K562 (cell line): ENCODE data around the gene MEF2D. TPM values are rescaled to one million over a fixed set of nuclear protein-coding genes. Genes with fewer than 3 reads are reported as not detected.

ENCODE experiments used
- ATAC-seq: fragments of 200-7000 bp; cut with Tn5 transposase; 3 replicates; pipeline ENCODE4 v1.9.1; 2020; ENCODE audit warnings: moderate library complexity
- BruUV-seq: library from RNA; stranded (reverse); fragments of 400-500 nt; replicated peaks from 2 replicates; lab custom pipeline; 2021; lab: Mats Ljungman, UMichigan
- CTCF ChIA-PET: fragments of 300-600 bp; formaldehyde crosslinking; extraction: SDS; loops from one replicate; lab custom pipeline; 2021; ENCODE audit warnings: low intra/inter-chr PET ratio; lab: Yijun Ruan, JAX
- POLR2A ChIA-PET: fragments of 300-600, 350-650 bp; sonication (Branson Sonifier 250); formaldehyde crosslinking; extraction: SDS; loops from one replicate; lab custom pipeline; 2021; ENCODE audit warnings: antibody characterized with exemption, inconsistent platforms; lab: Yijun Ruan, JAX
- DNase-seq, 4 experiments: peaks; one replicate each; pipeline versions ENCODE4 v3.0.0 to v3.0.0-alpha.2; 2011 to 2018; ENCODE audit warnings: low spot score in 3 of 4, mixed read lengths in 3 of 4; ENCODE audit errors: extremely low read depth in 1 of 4
- FAIRE-seq: peaks from 2 replicates; lab custom pipeline; 2011; peaks lifted over from hg19 to GRCh38; lab: Jason Lieb, UNC
- H2AFZ ChIP-seq: 2 replicates; pipeline ENCODE4 v1.6.0; 2011; ENCODE audit warnings: low read depth, low read length, control low read depth, inconsistent platforms
- H3K27ac ChIP-seq: fragments of 200-600 bp; 3 replicates; pipeline ENCODE4 v1.8.0; 2011; ENCODE audit warnings: low read depth, mild to moderate bottlenecking, control low read depth, inconsistent platforms, low read length, moderate library complexity, mixed read lengths; ENCODE audit errors: extremely low read depth
- H3K27me3 ChIP-seq, 2 experiments: fragments of 300-600 bp in 1 of 2; 2 replicates in 1 of 2; 3 replicates in 1 of 2; pipeline versions ENCODE4 v1.6.0 to v1.8.0; 2011; ENCODE audit warnings: inconsistent platforms in 2 of 2, low read length in 2 of 2, mild to moderate bottlenecking in 1 of 2, mixed read lengths in 1 of 2, moderate library complexity in 1 of 2; ENCODE audit not compliant: control insufficient read depth in 2 of 2, insufficient read depth in 2 of 2
- H3K36me3 ChIP-seq: fragments of 300-600 bp; 3 replicates; pipeline ENCODE4 v1.8.0; 2011; ENCODE audit warnings: mild to moderate bottlenecking, low read length, inconsistent platforms; ENCODE audit not compliant: control insufficient read depth, insufficient read depth
- H3K4me1 ChIP-seq, 2 experiments: fragments of 200-600 bp in 1 of 2; replicated peaks in 1 of 2; 2 replicates in 1 of 2; 3 replicates in 1 of 2; pipeline versions ENCODE4 v1.5.1 to v1.8.0; 2011; ENCODE audit warnings: inconsistent platforms in 2 of 2, low read length in 2 of 2, mild to moderate bottlenecking in 1 of 2, mixed read lengths in 1 of 2, moderate library complexity in 1 of 2; ENCODE audit not compliant: control insufficient read depth in 2 of 2, insufficient read depth in 2 of 2
- H3K4me2 ChIP-seq: 2 replicates; pipeline ENCODE4 v1.6.1; 2011; ENCODE audit warnings: low read length, control low read depth, inconsistent platforms, mixed read lengths; ENCODE audit not compliant: insufficient read depth
- H3K4me3 ChIP-seq: fragments of 200-600 bp; sonication (generic), shearing (Covaris generic); 2 replicates; pipeline ENCODE4 v1.5.1; 2016; ENCODE audit warnings: control low read depth, inconsistent platforms
- H3K79me2 ChIP-seq: fragments of 200-600 bp; 3 replicates; pipeline ENCODE4 v1.8.0; 2011; ENCODE audit warnings: low read length, inconsistent platforms; ENCODE audit not compliant: control insufficient read depth, insufficient read depth
- H3K9ac ChIP-seq, 2 experiments: 2 replicates each; pipeline versions ENCODE4 v1.6.0 to v1.6.1; 2011; ENCODE audit warnings: low read depth in 2 of 2, low read length in 2 of 2, control low read depth in 1 of 2, inconsistent platforms in 1 of 2, mild to moderate bottlenecking in 1 of 2, mixed read lengths in 1 of 2; ENCODE audit not compliant: insufficient read depth in 1 of 2
- H3K9me1 ChIP-seq: one replicate; pipeline ENCODE4 v1.6.0; 2011; ENCODE audit warnings: inconsistent platforms, mild to moderate bottlenecking, low read length, moderate library complexity; ENCODE audit not compliant: control insufficient read depth, insufficient read depth
- H3K9me3 ChIP-seq: replicated peaks from 2 replicates; pipeline ENCODE4 v1.5.1; 2011; ENCODE audit warnings: low read depth, low read length, inconsistent platforms; ENCODE audit not compliant: control insufficient read depth, insufficient read depth
- H4K20me1 ChIP-seq: replicated peaks from 2 replicates; pipeline ENCODE4 v1.6.1; 2011; ENCODE audit warnings: low read length, inconsistent platforms, mixed read lengths; ENCODE audit not compliant: control insufficient read depth, insufficient read depth
- CBX8 ChIP-seq: fragments of 200-600 bp; sonication (generic); IDR thresholded peaks from 2 replicates; pipeline ENCODE4 v1.6.1; 2012; ENCODE audit warnings: borderline replicate concordance, mixed run types, low read depth, mild to moderate bottlenecking, moderate library complexity, mixed read lengths, low read length, control low read depth, inconsistent platforms; ENCODE audit not compliant: poor library complexity, severe bottlenecking; ENCODE audit errors: extremely low read depth
- CHD2 ChIP-seq: IDR thresholded peaks from 2 replicates; pipeline ENCODE4 v1.6.1; 2011; ENCODE audit warnings: low read depth, low read length
- EGR1 ChIP-seq: fragments of 450-650 bp; conservative IDR thresholded peaks from 2 replicates; pipeline ENCODE4 v1.6.1; 2017; ENCODE audit warnings: mild to moderate bottlenecking
- ETS2 ChIP-seq: IDR thresholded peaks from 2 replicates; pipeline ENCODE4 v1.6.1; 2016; ENCODE audit warnings: borderline replicate concordance, missing genetic modification characterization, mild to moderate bottlenecking, moderate library complexity, missing compliant biosample characterization; ENCODE audit not compliant: poor library complexity, severe bottlenecking
- FOXA1 ChIP-seq: fragments of 450-650 bp; IDR thresholded peaks from 2 replicates; pipeline ENCODE4 v1.6.1; 2016; ENCODE audit warnings: mild to moderate bottlenecking, borderline replicate concordance
- IRF2 ChIP-seq: sonication (generic); formaldehyde crosslinking; IDR thresholded peaks from 2 replicates; pipeline ENCODE4 v1.8.1; 2022; ENCODE audit warnings: mild to moderate bottlenecking, missing genetic modification reagents
- MCM3 ChIP-seq: fragments of 450-650 bp; IDR thresholded peaks from 2 replicates; pipeline ENCODE4 v1.6.1; 2016
- NCOR1 ChIP-seq: fragments of 450-650 bp; IDR thresholded peaks from 2 replicates; pipeline ENCODE4 v1.6.1; 2016; ENCODE audit warnings: mild to moderate bottlenecking, moderate library complexity
- NFIX ChIP-seq: fragments of 250-450 bp; sonication (Bioruptor Pico); IDR thresholded peaks from 2 replicates; pipeline ENCODE4 v1.4.0; 2020; ENCODE audit warnings: low read depth, mild to moderate bottlenecking, moderate library complexity
- PTTG1 ChIP-seq: fragments of 450-650 bp; IDR thresholded peaks from 2 replicates; pipeline ENCODE4 v1.6.1; 2016; ENCODE audit warnings: low read depth, mild to moderate bottlenecking, missing genetic modification characterization, missing compliant biosample characterization
- TBP ChIP-seq: optimal IDR thresholded peaks from 2 replicates; pipeline ENCODE3; 2011; ENCODE audit warnings: low read depth, low read length, improper control_type of control experiment
- ZBTB7A ChIP-seq: IDR thresholded peaks from 2 replicates; pipeline ENCODE4 v1.6.1; 2011; ENCODE audit warnings: low read depth, mild to moderate bottlenecking, low read length, moderate library complexity, borderline replicate concordance; ENCODE audit not compliant: control insufficient read depth
- ZFX ChIP-seq: sonication (generic); formaldehyde crosslinking; IDR thresholded peaks from 2 replicates; pipeline ENCODE4 v1.8.0; 2022; ENCODE audit warnings: mild to moderate bottlenecking, missing genetic modification reagents, moderate library complexity
- ZNF76 ChIP-seq: fragments of 250-450 bp; sonication (Bioruptor Pico); IDR thresholded peaks from 2 replicates; pipeline ENCODE4 v1.4.0; 2020; ENCODE audit warnings: mild to moderate bottlenecking, moderate library complexity, borderline replicate concordance
- WGBS: fragments of 100-300 bp; shearing (Covaris generic); methylation state at CpG from one replicate; pipeline ENCODE4 v1.1.6; 2016; ENCODE audit warnings: low coverage, mixed read lengths; ENCODE audit not compliant: insufficient coverage; ENCODE audit errors: missing lambda C conversion rate; 5-methylcytosine and 5-hydroxymethylcytosine counted together
- in situ Hi-C: fragments of 300-500 bp; cut with MboI; formaldehyde crosslinking; loops from 4 replicates; pipeline ENCODE4 v1.15.0; 2018; ENCODE audit warnings: inconsistent platforms, mixed read lengths
- intact Hi-C: fragments of 100-400 bp; cut with micrococcal nuclease; formaldehyde crosslinking; loops from 2 replicates; pipeline ENCODE4 v1.14.2; 2022
- polyA plus RNA-seq, 8 experiments: library from polyadenylated mRNA; depleted of rRNA in 4 of 8; stranded (reverse) in 5 of 8; unstranded in 3 of 8; fragments of >200 nt; fragmentation: Nextera tagmentation in 2 of 8; fragmentation: Illumina TruSeq in 1 of 8; extraction: Ambion mirVana in 2 of 8; extraction: Trizol in 1 of 8; gene quantifications; 2 replicates each; pipeline versions ENCODE4 v1.2.1 to v1.2.3, GENCODE V29; 2011 to 2014; ENCODE audit warnings: inconsistent platforms in 1 of 8, missing spikeins in 1 of 8
- total RNA-seq, 7 experiments: library from RNA; depleted of rRNA in 6 of 7; stranded (reverse); fragments of >200 nt in 6 of 7; fragmentation: Illumina TruSeq in 2 of 7; extraction: Trizol in 2 of 7; gene quantifications; 2 replicates each; pipeline versions ENCODE4 v1.2.1 to v1.2.3, GENCODE V29; 2011 to 2021; ENCODE audit warnings: low replicate concordance in 1 of 7
- TF ChIP-seq, protein P1 (sequence below): IDR thresholded peaks from 2 replicates; pipeline ENCODE4 v1.6.1; 2011; ENCODE audit warnings: borderline replicate concordance, low read depth, mild to moderate bottlenecking, moderate library complexity, low read length; ENCODE audit not compliant: insufficient read depth, poor library complexity, severe bottlenecking

Gene MEF2D
- total and polyA plus RNA-seq, 9 of the 15 experiments (the other 6 are each of a cell fraction or from before 2014, with no cell fraction given): 0.10 to 19.5 (median 2.6) TPM

DNA sequence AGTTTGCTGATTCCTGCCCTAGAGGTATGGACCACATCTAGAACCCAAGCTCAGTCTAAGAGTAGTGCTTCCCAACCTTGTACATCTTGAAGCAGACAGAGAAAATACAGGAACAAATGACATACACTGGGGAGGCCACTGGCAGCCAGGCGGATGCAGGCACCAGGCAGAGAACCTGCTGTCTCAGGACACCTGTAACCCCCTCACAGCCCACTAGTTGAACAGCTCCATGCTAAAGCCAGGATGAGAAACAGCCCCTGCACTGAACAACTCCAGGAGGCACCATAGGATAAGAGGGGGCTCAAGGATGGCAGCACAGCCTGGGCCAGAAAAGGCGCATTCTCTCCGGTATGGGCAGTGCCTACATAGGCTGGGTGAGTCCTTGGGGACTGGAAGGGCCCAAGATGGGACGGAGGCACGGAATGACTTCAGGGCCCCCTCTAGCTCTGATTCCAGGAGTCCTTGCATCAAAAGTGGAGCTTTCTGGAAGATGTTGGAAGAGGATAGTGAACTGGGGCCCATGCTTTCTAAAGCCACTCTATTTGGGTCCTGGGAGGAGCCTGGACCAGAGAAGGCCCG is 16.0 kb downstream of the MEF2D start:
- H3K27me3 ChIP-seq: no peaks in the 10 kb centered on the region
- H3K79me2 ChIP-seq: peaks cover 30% of the 10 kb centered on the region
- no peak overlapping the region for H3K4me2 ChIP-seq
- no peak for ATAC-seq
- no peak for DNase-seq
- peaks cover 6% of the 10 kb centered on the region for H3K9me1 ChIP-seq
- H3K27ac ChIP-seq: no peak overlapping the region
- CTCF ChIA-PET: no interaction called here
- peaks cover 14 to 23% of the 10 kb centered on the region in 2 experiments for H3K4me1 ChIP-seq
- in situ Hi-C loops (no loop called here), intact Hi-C loops (loop anchor here (10.0 kb wide), 1 partner anchor 60 kb away; no protein-coding TSS in a partner anchor)
- peaks cover 35% of the 10 kb centered on the region for H3K36me3 ChIP-seq
- FAIRE-seq: no peak
- no peaks in the 10 kb centered on the region for H3K9me3 ChIP-seq
- BruUV-seq: no TSS peak
- TF ChIP-seq NFIX (CRISPR knock-in tag) (no peak), IRF2 (CRISPR knock-in tag) (no peak), CBX8 (no peak), ZBTB7A (no peak), MCM3 (no peak), EGR1 (no peak), ZFX (CRISPR knock-in tag) (no peak), FOXA1 (no peak), TBP (no peak), CHD2 (no peak), PTTG1 (no peak), ETS2 (tag) (no peak), ZNF76 (CRISPR knock-in tag) (no peak), NCOR1 (no peak)
- TF ChIP-seq, protein P1, sequence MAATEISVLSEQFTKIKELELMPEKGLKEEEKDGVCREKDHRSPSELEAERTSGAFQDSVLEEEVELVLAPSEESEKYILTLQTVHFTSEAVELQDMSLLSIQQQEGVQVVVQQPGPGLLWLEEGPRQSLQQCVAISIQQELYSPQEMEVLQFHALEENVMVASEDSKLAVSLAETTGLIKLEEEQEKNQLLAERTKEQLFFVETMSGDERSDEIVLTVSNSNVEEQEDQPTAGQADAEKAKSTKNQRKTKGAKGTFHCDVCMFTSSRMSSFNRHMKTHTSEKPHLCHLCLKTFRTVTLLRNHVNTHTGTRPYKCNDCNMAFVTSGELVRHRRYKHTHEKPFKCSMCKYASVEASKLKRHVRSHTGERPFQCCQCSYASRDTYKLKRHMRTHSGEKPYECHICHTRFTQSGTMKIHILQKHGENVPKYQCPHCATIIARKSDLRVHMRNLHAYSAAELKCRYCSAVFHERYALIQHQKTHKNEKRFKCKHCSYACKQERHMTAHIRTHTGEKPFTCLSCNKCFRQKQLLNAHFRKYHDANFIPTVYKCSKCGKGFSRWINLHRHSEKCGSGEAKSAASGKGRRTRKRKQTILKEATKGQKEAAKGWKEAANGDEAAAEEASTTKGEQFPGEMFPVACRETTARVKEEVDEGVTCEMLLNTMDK: no peak
- no peak overlapping the region for H3K9ac ChIP-seq
- H3K4me3 ChIP-seq: no peak overlapping the region
- H2AFZ ChIP-seq: no peak overlapping the region
- POLR2A ChIA-PET: interaction anchor here (0.6 to 1.6 kb wide), 3 partner anchors 14 to 551 kb away, joined by 3 to 5 read pairs (median 3); no protein-coding TSS in a partner anchor
- H4K20me1 ChIP-seq: peaks cover 32% of the 10 kb centered on the region
- WGBS: 96% methylated on average over 6 of the region's 6 CpGs
